Pons (tissue), 1 donor: ENCODE measurements around the gene FADS3.
A peak's percentile ranks its signal among the peaks of the same experiment; 100 is the strongest.

Experiments
- DNase-seq: peaks from one replicate; pipeline ENCODE4 v3.0.0-alpha.2; 2016; ENCODE audit warnings: low spot score

The FADS3 gene

GRCh38 chr11:61855939-61856680 lies 35.2 kb downstream of the FADS3 start:
- DNase-seq = no peak

- no peak for DNase-seq
Observed at GRCh38 chr11:61854966-61855714, 36.2 kb downstream of the FADS3 start.

GRCh38 chr11:61854206-61854895 lies 37.0 kb downstream of the FADS3 start:
- DNase-seq = no peak

GRCh38 chr11:61853698-61854169 lies 37.6 kb downstream of the FADS3 start:
- no peak for DNase-seq

GRCh38 chr11:61851900-61852295 lies 39.4 kb downstream of the FADS3 start:
- DNase-seq = no peak

- DNase-seq = peak; percentile 91
Observed at GRCh38 chr11:61851113-61851899, 40.0 kb downstream of the FADS3 start.

GRCh38 chr11:61850687-61851086 lies 40.7 kb downstream of the FADS3 start:
- no peak for DNase-seq

GRCh38 chr11:61848631-61849030 lies 42.7 kb downstream of the FADS3 start:
- no peak for DNase-seq

- no peak for DNase-seq
Observed at GRCh38 chr11:61847914-61848581, 43.3 kb downstream of the FADS3 start.

- DNase-seq = no peak
Observed at GRCh38 chr11:61846362-61847020, 44.9 kb downstream of the FADS3 start.

GRCh38 chr11:61844909-61845565 lies 46.3 kb downstream of the FADS3 start:
- DNase-seq = no peak

GRCh38 chr11:61842528-61842820 lies 48.9 kb downstream of the FADS3 start:
- no peak for DNase-seq

- peak; percentile 51 for DNase-seq
Observed at GRCh38 chr11:61841636-61842527, 49.5 kb downstream of the FADS3 start.

- DNase-seq = no peak
Observed at GRCh38 chr11:61840371-61840770, 51.0 kb downstream of the FADS3 start.

GRCh38 chr11:61839742-61840141 lies 51.6 kb downstream of the FADS3 start:
- DNase-seq = no peak

- no peak for DNase-seq
Observed at GRCh38 chr11:61838921-61839320, 52.4 kb downstream of the FADS3 start.

- DNase-seq = no peak
Observed at GRCh38 chr11:61838501-61838900, 52.8 kb downstream of the FADS3 start.

GRCh38 chr11:61837411-61838005 lies 53.8 kb downstream of the FADS3 start:
- DNase-seq = no peak

- DNase-seq = no peak
Observed at GRCh38 chr11:61836193-61836592, 55.2 kb downstream of the FADS3 start.
